K562 (cell line): ENCODE data around the gene ENO3. TPM values are rescaled to one million over a fixed set of nuclear protein-coding genes. Genes with fewer than 3 reads are reported as not detected.

Experiments
- ATAC-seq: fragments of 200-7000 bp; cut with Tn5 transposase; 3 replicates; pipeline ENCODE4 v1.9.1; 2020; ENCODE audit warnings: moderate library complexity
- BruUV-seq: library from RNA; stranded (reverse); fragments of 400-500 nt; replicated peaks from 2 replicates; lab custom pipeline; 2021; lab: Mats Ljungman, UMichigan
- CTCF ChIA-PET: fragments of 300-600 bp; formaldehyde crosslinking; extraction: SDS; loops from one replicate; lab custom pipeline; 2021; ENCODE audit warnings: low intra/inter-chr PET ratio; lab: Yijun Ruan, JAX
- POLR2A ChIA-PET: fragments of 300-600, 350-650 bp; sonication (Branson Sonifier 250); formaldehyde crosslinking; extraction: SDS; loops from one replicate; lab custom pipeline; 2021; ENCODE audit warnings: antibody characterized with exemption, inconsistent platforms; lab: Yijun Ruan, JAX
- DNase-seq, 4 experiments: peaks; one replicate each; pipeline versions ENCODE4 v3.0.0 to v3.0.0-alpha.2; 2011 to 2018; ENCODE audit warnings: low spot score in 3 of 4, mixed read lengths in 3 of 4; ENCODE audit errors: extremely low read depth in 1 of 4
- FAIRE-seq: peaks from 2 replicates; lab custom pipeline; 2011; peaks lifted over from hg19 to GRCh38; lab: Jason Lieb, UNC
- H2AFZ ChIP-seq: 2 replicates; pipeline ENCODE4 v1.6.0; 2011; ENCODE audit warnings: low read depth, low read length, control low read depth, inconsistent platforms
- H3K27ac ChIP-seq: fragments of 200-600 bp; 3 replicates; pipeline ENCODE4 v1.8.0; 2011; ENCODE audit warnings: low read depth, mild to moderate bottlenecking, control low read depth, inconsistent platforms, low read length, moderate library complexity, mixed read lengths; ENCODE audit errors: extremely low read depth
- H3K27me3 ChIP-seq, 2 experiments: fragments of 300-600 bp in 1 of 2; 2 replicates in 1 of 2; 3 replicates in 1 of 2; pipeline versions ENCODE4 v1.6.0 to v1.8.0; 2011; ENCODE audit warnings: inconsistent platforms in 2 of 2, low read length in 2 of 2, mild to moderate bottlenecking in 1 of 2, mixed read lengths in 1 of 2, moderate library complexity in 1 of 2; ENCODE audit not compliant: control insufficient read depth in 2 of 2, insufficient read depth in 2 of 2
- H3K36me3 ChIP-seq: fragments of 300-600 bp; 3 replicates; pipeline ENCODE4 v1.8.0; 2011; ENCODE audit warnings: mild to moderate bottlenecking, low read length, inconsistent platforms; ENCODE audit not compliant: control insufficient read depth, insufficient read depth
- H3K4me1 ChIP-seq, 2 experiments: fragments of 200-600 bp in 1 of 2; replicated peaks in 1 of 2; 2 replicates in 1 of 2; 3 replicates in 1 of 2; pipeline versions ENCODE4 v1.5.1 to v1.8.0; 2011; ENCODE audit warnings: inconsistent platforms in 2 of 2, low read length in 2 of 2, mild to moderate bottlenecking in 1 of 2, mixed read lengths in 1 of 2, moderate library complexity in 1 of 2; ENCODE audit not compliant: control insufficient read depth in 2 of 2, insufficient read depth in 2 of 2
- H3K4me2 ChIP-seq: 2 replicates; pipeline ENCODE4 v1.6.1; 2011; ENCODE audit warnings: low read length, control low read depth, inconsistent platforms, mixed read lengths; ENCODE audit not compliant: insufficient read depth
- H3K4me3 ChIP-seq: fragments of 200-600 bp; sonication (generic), shearing (Covaris generic); 2 replicates; pipeline ENCODE4 v1.5.1; 2016; ENCODE audit warnings: control low read depth, inconsistent platforms
- H3K79me2 ChIP-seq: fragments of 200-600 bp; 3 replicates; pipeline ENCODE4 v1.8.0; 2011; ENCODE audit warnings: low read length, inconsistent platforms; ENCODE audit not compliant: control insufficient read depth, insufficient read depth
- H3K9ac ChIP-seq, 2 experiments: 2 replicates each; pipeline versions ENCODE4 v1.6.0 to v1.6.1; 2011; ENCODE audit warnings: low read depth in 2 of 2, low read length in 2 of 2, control low read depth in 1 of 2, inconsistent platforms in 1 of 2, mild to moderate bottlenecking in 1 of 2, mixed read lengths in 1 of 2; ENCODE audit not compliant: insufficient read depth in 1 of 2
- H3K9me1 ChIP-seq: one replicate; pipeline ENCODE4 v1.6.0; 2011; ENCODE audit warnings: inconsistent platforms, mild to moderate bottlenecking, low read length, moderate library complexity; ENCODE audit not compliant: control insufficient read depth, insufficient read depth
- H3K9me3 ChIP-seq: replicated peaks from 2 replicates; pipeline ENCODE4 v1.5.1; 2011; ENCODE audit warnings: low read depth, low read length, inconsistent platforms; ENCODE audit not compliant: control insufficient read depth, insufficient read depth
- H4K20me1 ChIP-seq: replicated peaks from 2 replicates; pipeline ENCODE4 v1.6.1; 2011; ENCODE audit warnings: low read length, inconsistent platforms, mixed read lengths; ENCODE audit not compliant: control insufficient read depth, insufficient read depth
- CLOCK ChIP-seq: fragments of 250-450 bp; sonication (Bioruptor Pico); IDR thresholded peaks from 2 replicates; pipeline ENCODE4 v1.4.0; 2020; ENCODE audit warnings: mild to moderate bottlenecking, moderate library complexity, borderline replicate concordance
- EZH2 ChIP-seq: IDR thresholded peaks from 2 replicates; pipeline ENCODE4 v1.6.1; 2012; ENCODE audit warnings: low read depth, mild to moderate bottlenecking, inconsistent platforms, low read length, borderline replicate concordance
- FOSL1 ChIP-seq: fragments of 200-800 bp; sonication (Bioruptor generic); conservative IDR thresholded peaks from 2 replicates; pipeline ENCODE4 v1.6.1; 2016; ENCODE audit warnings: missing genetic modification characterization, missing compliant biosample characterization
- FOXK2 ChIP-seq, 2 experiments: fragments of 450-650 bp; IDR thresholded peaks in 1 of 2; conservative IDR thresholded peaks in 1 of 2; 2 replicates each; pipeline ENCODE4 v1.6.1; 2016; ENCODE audit warnings: low read depth in 2 of 2, mild to moderate bottlenecking in 1 of 2
- HBP1 ChIP-seq: fragments of 450-650 bp; formaldehyde crosslinking; IDR thresholded peaks from 2 replicates; pipeline ENCODE4 v1.4.0; 2022; ENCODE audit warnings: missing genetic modification characterization
- HDAC8 ChIP-seq: fragments of 450-650 bp; IDR thresholded peaks from 2 replicates; pipeline ENCODE4 v1.6.1; 2016; ENCODE audit warnings: mild to moderate bottlenecking, missing genetic modification characterization, moderate library complexity, missing compliant biosample characterization
- HIVEP1 ChIP-seq: fragments of 250-450 bp; sonication (Bioruptor Pico); IDR thresholded peaks from 2 replicates; pipeline ENCODE4 v1.4.0; 2020; ENCODE audit warnings: mild to moderate bottlenecking
- KDM5B ChIP-seq: fragments of 200-600 bp; sonication (generic); IDR thresholded peaks from 2 replicates; pipeline ENCODE4 v1.6.1; 2012; ENCODE audit warnings: low read depth, mild to moderate bottlenecking, moderate library complexity, low read length, control low read depth, inconsistent platforms; ENCODE audit not compliant: insufficient replicate concordance
- NR0B1 ChIP-seq: fragments of 450-650 bp; IDR thresholded peaks from one replicate; pipeline ENCODE4 v1.6.1; 2018; ENCODE audit warnings: mild to moderate bottlenecking, moderate library complexity; ENCODE audit not compliant: partially characterized antibody
- TCF7L2 ChIP-seq: fragments of 150-350 bp; IDR thresholded peaks from 2 replicates; pipeline ENCODE4 v1.6.1; 2016; ENCODE audit warnings: low read depth, mild to moderate bottlenecking, low read length, moderate library complexity
- THRA ChIP-seq: fragments of 450-650 bp; IDR thresholded peaks from 2 replicates; pipeline ENCODE4 v1.6.1; 2017; ENCODE audit warnings: mild to moderate bottlenecking, moderate library complexity
- WHSC1 ChIP-seq: IDR thresholded peaks from one replicate; pipeline ENCODE4 v1.6.1; 2012; ENCODE audit warnings: low read length, control low read depth, inconsistent platforms
- ZNF655 ChIP-seq: fragments of 250-450 bp; sonication (Bioruptor Pico); IDR thresholded peaks from 2 replicates; pipeline ENCODE4 v1.5.0; 2021
- WGBS: fragments of 100-300 bp; shearing (Covaris generic); methylation state at CpG from one replicate; pipeline ENCODE4 v1.1.6; 2016; ENCODE audit warnings: low coverage, mixed read lengths; ENCODE audit not compliant: insufficient coverage; ENCODE audit errors: missing lambda C conversion rate; 5-methylcytosine and 5-hydroxymethylcytosine counted together
- in situ Hi-C: fragments of 300-500 bp; cut with MboI; formaldehyde crosslinking; loops from 4 replicates; pipeline ENCODE4 v1.15.0; 2018; ENCODE audit warnings: inconsistent platforms, mixed read lengths
- intact Hi-C: fragments of 100-400 bp; cut with micrococcal nuclease; formaldehyde crosslinking; loops from 2 replicates; pipeline ENCODE4 v1.14.2; 2022
- polyA plus RNA-seq, 8 experiments: library from polyadenylated mRNA; depleted of rRNA in 4 of 8; stranded (reverse) in 5 of 8; unstranded in 3 of 8; fragments of >200 nt; fragmentation: Nextera tagmentation in 2 of 8; fragmentation: Illumina TruSeq in 1 of 8; extraction: Ambion mirVana in 2 of 8; extraction: Trizol in 1 of 8; gene quantifications; 2 replicates each; pipeline versions ENCODE4 v1.2.1 to v1.2.3, GENCODE V29; 2011 to 2014; ENCODE audit warnings: inconsistent platforms in 1 of 8, missing spikeins in 1 of 8
- total RNA-seq, 7 experiments: library from RNA; depleted of rRNA in 6 of 7; stranded (reverse); fragments of >200 nt in 6 of 7; fragmentation: Illumina TruSeq in 2 of 7; extraction: Trizol in 2 of 7; gene quantifications; 2 replicates each; pipeline versions ENCODE4 v1.2.1 to v1.2.3, GENCODE V29; 2011 to 2021; ENCODE audit warnings: low replicate concordance in 1 of 7

ENO3 gene
- total and polyA plus RNA-seq, 9 of the 15 experiments (the other 6 are each of a cell fraction or from before 2014, with no cell fraction given) = 5.7 to 17.2 (median 9.9) TPM

GRCh38 chr17:4982305-4982704, 31.4 kb downstream of the ENO3 start:
- ATAC-seq (no peak), FAIRE-seq (no peak), DNase-seq (no peak)
- Histone ChIP-seq H3K9me1 (no peaks in the 10 kb centered on the region), H3K4me2 (no peak overlapping the region), H3K9ac (no peak overlapping the region), H3K4me1 (peaks cover 9 to 11% of the 10 kb centered on the region in 2 experiments; a peak in 3 of 5 replicates), H4K20me1 (0 out of 2 replicates have a peak, but pooled peaks cover 6% of the 10 kb centered on the region), H3K27ac (no peak overlapping the region), H3K4me3 (no peak overlapping the region), H3K79me2 (peaks cover 17% of the 10 kb centered on the region), H2AFZ (no peak overlapping the region), H3K9me3 (no peaks in the 10 kb centered on the region), H3K36me3 (peaks cover 59% of the 10 kb centered on the region), H3K27me3 (no peaks in the 10 kb centered on the region)
- in situ Hi-C loops = no loop called here
- BruUV-seq = no TSS peak
- ChIA-PET CTCF (no interaction called here), POLR2A (no interaction called here)
- TF ChIP-seq TCF7L2 = no peak
- no peak for TF ChIP-seq THRA
- no peak for TF ChIP-seq NR0B1
- no peak for TF ChIP-seq WHSC1
- no peak for TF ChIP-seq HDAC8
- no peak for TF ChIP-seq HBP1 (CRISPR knock-in tag)
- TF ChIP-seq FOSL1 (tag) = no peak
- TF ChIP-seq KDM5B = no peak
- TF ChIP-seq HIVEP1 (CRISPR knock-in tag) = no peak
- TF ChIP-seq EZH2 = no peak
- no peak for TF ChIP-seq ZNF655
- TF ChIP-seq FOXK2 (conservative IDR thresholded peaks at IDR 0.05 in 1 of 2, IDR thresholded peaks at IDR 0.05 in 1 of 2; ENCODE audit: low read depth in 2 of 2) = no peak
- TF ChIP-seq CLOCK = no peak
- intact Hi-C loops = no loop called here
- WGBS = 53% methylated on average over 3 of the region's 5 CpGs
